Activated naive CD8-positive, alpha-beta T cell treated with anti-CD3 and anti-CD28 coated beads, Interleukin-2, amount 50 U/mL, for 16 hours (primary cell): ENCODE measurements around the gene ELMO3.

Experiments
- DNase-seq: peaks from one replicate; pipeline ENCODE4 v3.0.0-alpha.2; 2020; ENCODE audit warnings: low read depth, low spot score

Gene ELMO3

DNA sequence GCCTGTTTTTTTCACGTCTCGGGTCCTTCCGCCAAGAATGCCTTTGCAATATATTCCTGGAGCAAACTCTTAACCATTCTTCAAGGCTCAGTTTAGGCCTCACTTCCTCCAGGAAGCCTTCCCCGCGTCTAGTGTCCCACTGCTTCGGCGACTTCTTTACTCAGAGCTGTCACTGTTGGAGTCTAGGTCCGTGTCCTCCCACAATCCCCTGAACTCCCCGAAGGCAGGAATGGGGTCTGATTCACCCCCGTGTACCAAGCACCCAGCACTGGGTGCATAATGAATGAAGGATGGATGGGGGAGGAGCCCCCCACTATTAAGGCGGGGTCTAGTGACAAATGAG lies 15.7 kb upstream of the ELMO3 start:
- DNase-seq = no peak

GRCh38 chr16:67183627-67184452 lies 15.1 kb upstream of the ELMO3 start, which contains the start of gene MATCAP1:
MATCAP1 (minus strand) TSS chr16:67183963; CDS start chr16:67180610, 3,353 bp downstream.
- peak; percentile 90 for DNase-seq

DNA sequence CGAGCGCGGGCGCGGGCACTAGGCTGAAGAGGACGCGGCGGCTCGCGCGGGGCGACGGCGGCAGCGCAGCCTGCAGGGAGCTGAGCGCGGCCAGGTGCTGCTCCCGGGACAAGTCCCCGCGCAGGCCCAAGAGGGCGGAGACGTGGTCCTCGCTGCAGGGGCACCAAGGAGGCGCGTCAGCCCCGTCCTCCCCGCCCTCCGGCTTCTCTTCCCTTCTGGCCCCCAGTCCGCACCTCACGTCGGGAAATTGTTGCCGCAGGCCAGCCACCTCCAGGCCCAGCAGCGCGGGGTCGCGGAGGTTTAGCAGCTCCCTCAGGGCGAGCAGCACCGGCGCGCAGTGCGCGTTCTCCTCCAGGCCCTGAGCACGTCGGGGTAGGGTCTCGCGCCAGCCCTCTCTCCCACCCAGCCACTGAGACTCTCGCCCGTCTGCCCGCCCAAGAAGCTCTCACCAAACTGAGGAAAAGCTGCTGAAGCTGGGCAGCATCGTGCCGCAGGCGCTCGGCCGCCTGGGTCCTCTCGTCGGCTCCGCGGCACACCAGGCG lies 14.4 kb upstream of the ELMO3 start:
- DNase-seq = no peak

- peak; percentile 50 for DNase-seq
Observed at GRCh38 chr16:67184995-67185650, 13.8 kb upstream of the ELMO3 start.

DNA sequence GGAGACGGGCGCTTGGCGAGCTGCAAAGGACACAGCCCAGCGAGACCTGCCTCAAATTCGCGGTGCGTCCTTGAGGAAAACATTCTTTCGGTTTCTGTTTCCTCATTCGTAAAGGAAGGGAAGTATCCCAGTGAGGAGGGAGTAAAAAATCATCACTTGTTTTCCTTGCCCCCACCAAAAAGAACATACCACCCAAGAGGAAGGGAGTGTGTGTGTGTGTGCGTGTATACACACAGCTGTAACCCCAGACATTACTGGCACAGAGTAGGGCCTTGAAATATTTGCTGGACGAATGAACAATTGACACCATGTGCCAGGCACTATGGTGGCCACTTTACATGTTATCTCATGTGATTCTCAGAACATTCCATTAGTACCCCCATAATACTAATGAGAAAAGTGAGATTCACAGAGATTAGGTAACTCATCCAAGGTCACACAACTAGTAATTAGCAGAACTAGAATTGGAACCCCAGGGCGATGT lies 13.2 kb upstream of the ELMO3 start:
- no peak for DNase-seq

GRCh38 chr16:67186550-67186950 lies 12.4 kb upstream of the ELMO3 start:
- DNase-seq = no peak

- no peak for DNase-seq
Observed at GRCh38 chr16:67187175-67187890, 11.6 kb upstream of the ELMO3 start.

DNA sequence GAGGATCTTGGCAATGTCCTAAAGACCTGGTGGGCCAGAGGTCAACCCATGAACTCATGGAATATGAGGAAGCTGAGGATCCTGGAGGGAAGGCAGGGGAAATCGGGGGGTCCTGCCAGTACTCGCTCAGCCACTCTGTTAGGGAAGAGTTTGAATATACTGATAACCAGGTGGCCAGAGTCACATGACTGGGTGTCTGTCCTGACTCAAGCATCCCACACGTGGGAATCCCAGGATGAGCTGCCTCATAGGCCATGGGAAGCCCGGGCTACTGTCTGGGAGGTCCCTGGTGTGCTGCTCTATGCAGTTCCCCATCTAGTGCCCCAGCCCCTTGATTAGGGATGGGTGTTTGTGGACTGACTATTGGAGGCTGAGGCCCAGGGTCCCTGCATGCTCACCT lies 10.6 kb upstream of the ELMO3 start:
- no peak for DNase-seq

- no peak for DNase-seq
Observed at GRCh38 chr16:67188798-67189197, 10.1 kb upstream of the ELMO3 start.

- DNase-seq = no peak
Observed at GRCh38 chr16:67190041-67190440, 8.9 kb upstream of the ELMO3 start, which contains the start of gene EXOC3L1. EXOC3L1 (minus strand) TSS chr16:67190136; CDS start chr16:67189676, 460 bp downstream.

GRCh38 chr16:67190448-67191399 lies 8.2 kb upstream of the ELMO3 start:
- DNase-seq = no peak

DNA sequence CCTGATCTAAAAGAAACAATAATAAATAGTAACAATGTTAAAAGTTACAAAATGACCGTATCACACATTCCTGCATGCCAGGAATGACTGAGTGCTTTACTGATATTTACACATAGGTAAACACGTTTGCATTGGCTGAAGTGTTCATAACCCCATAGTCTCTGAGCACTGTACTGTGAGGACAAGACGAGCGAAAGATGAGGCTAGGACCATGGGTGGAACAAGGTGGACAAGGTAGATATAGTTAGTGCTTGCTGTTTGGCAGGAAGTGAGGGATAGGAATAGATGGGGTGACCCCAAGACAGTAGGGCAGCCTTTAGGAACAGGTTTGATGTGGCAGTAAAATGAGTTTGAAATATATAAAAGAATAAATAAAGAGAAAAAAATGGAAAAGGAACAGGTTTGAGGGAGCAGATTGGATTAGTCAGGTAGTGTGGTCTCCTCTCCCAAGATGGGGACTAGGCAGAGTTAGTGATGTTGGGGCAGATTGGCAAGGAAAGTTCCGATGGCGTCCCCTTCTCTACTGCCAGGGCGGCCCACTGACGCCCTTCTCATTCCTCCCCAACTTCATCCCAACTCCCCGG lies 7.4 kb upstream of the ELMO3 start:
- DNase-seq = no peak

DNA sequence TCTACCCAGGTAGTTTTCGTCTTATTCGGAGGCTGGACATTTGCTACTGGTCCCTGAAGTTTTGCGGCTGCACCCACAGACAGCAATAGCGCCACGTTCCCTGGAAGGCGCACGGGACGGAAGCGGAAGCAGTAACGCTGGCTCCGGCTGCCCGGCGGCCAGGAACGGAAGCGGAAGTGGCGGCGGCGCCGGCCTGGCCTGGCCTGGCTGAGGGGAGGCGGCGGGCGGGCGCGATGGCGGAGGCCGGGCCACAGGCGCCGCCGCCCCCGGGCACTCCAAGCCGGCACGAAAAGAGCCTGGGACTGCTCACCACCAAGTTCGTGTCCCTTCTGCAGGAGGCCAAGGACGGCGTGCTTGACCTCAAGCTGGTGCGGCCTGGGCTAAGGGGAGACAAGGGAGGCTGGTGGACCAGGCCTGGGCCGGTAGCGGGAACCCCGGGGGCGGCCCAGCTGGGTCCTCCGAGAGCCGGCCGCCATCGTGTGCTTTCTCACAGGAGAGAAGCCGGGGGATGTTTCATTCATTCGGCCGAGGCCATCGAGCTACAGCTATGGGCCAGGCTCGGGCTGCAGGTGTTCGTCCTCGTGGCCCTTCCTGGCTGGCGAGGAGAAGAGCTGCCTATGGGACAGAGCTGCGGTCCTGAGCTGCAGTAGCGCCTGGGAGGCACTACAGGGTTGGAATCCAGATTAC lies 6.8 kb upstream of the ELMO3 start, which contains the start of gene E2F4:
TSS of gene E2F4 (plus strand) at position 161 of the 687 bp plus-strand sequence. CDS start at position 234, 73 bp downstream.
- DNase-seq = peak; percentile 70

DNA sequence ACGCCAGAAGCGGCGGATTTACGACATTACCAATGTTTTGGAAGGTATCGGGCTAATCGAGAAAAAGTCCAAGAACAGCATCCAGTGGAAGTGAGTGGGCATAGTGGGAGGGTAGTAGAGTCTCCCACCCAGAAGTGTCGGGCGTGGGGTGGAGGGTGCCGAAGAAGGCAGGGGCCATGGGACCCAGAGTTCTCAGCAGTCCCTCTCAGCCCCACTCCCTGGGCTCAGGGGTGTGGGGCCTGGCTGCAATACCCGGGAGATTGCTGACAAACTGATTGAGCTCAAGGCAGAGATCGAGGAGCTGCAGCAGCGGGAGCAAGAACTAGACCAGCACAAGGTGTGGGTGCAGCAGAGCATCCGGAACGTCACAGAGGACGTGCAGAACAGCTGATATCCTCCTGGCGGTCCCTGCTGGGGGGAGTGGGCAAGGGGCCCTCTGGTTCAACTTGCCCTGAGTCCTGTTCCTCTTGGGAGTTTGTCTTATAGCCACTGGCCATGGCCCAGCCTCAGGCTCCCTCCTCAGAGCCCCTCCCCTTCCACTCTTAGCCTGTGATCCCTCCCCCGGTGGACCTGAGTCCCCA lies 6.1 kb upstream of the ELMO3 start:
- no peak for DNase-seq

GRCh38 chr16:67193536-67193935 lies 5.4 kb upstream of the ELMO3 start:
- no peak for DNase-seq

- no peak for DNase-seq
Observed at GRCh38 chr16:67194260-67194659, 4.7 kb upstream of the ELMO3 start.

GRCh38 chr16:67195676-67196075 lies 3.3 kb upstream of the ELMO3 start:
- no peak for DNase-seq

DNA sequence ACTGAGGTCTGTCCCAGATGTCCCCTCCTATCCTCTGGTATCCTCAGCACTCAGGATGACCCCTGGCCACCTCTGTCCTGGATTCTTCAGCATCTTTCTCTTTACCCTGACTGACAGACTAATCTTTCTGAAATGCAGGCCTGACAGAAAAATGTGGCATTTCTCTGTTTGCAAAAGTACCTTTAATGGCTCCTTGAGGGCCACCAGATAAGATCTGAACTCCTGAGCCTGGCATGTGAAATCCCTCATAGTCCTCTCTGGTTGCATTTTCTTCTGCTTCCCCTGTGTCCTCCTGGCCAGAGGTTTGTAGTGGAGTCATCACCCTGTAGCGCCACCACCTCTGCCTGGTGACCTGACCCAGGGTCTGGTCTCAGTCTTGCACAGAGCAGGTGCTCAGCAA lies 2.0 kb upstream of the ELMO3 start:
- DNase-seq = no peak

GRCh38 chr16:67197704-67198103 lies 1.2 kb upstream of the ELMO3 start:
- DNase-seq = no peak
